Non-pigmented ciliary epithelial cell (primary cell): ENCODE measurements around the gene ZSCAN20.

Experiments used
- DNase-seq: peaks from one replicate; pipeline ENCODE4 v3.0.0-alpha.2; 2010; ENCODE audit warnings: low read depth

The ZSCAN20 gene

GRCh38 chr1:33443705-33444180 lies 28.7 kb upstream of the ZSCAN20 start:
- DNase-seq, result no peak

DNA sequence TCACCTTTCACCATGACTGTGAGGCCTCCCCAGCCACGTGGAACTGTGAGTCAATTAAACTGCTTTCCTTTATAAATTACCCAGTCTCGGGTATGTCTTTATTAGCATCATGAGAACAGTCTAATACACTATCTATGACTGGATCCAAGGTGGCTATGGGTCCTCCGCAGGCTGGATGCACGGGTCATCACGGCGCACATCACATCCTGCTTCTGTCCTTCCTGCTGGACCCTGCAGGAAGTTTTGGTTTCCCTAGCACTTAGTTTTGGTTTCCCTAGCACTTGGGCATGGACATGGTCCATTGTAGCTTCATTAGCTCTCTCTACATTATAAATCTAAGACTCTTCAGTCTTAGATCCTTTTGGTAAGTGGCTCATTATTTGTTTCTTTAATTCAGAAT lies 27.3 kb upstream of the ZSCAN20 start:
- no peak for DNase-seq

- no peak for DNase-seq
These were observed 25.9 kb upstream of the ZSCAN20 start for GRCh38 chr1:33446590-33446989.

- DNase-seq, result no peak
These were observed 17.7 kb upstream of the ZSCAN20 start for GRCh38 chr1:33454646-33455282.

- DNase-seq, result peak; percentile 70
These were observed 16.6 kb upstream of the ZSCAN20 start for GRCh38 chr1:33455539-33456501.

DNA sequence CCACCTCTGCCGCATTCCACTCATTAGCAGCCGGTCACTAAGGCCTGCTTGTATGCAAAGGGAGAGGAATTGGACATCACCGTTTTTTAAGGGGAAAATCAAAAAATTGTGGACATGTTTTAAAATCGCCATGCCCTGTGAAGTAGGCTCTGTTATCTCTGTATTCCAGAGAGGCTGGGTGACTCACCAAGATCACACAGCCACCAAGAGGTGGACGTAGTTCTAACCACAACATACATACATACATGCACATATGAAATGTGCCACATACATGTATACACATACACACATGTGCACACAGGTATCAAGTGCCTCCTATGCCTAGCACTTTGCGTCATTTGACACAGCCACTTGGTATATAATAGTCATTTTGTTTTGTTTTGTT lies 16.0 kb upstream of the ZSCAN20 start:
- no peak for DNase-seq

DNA sequence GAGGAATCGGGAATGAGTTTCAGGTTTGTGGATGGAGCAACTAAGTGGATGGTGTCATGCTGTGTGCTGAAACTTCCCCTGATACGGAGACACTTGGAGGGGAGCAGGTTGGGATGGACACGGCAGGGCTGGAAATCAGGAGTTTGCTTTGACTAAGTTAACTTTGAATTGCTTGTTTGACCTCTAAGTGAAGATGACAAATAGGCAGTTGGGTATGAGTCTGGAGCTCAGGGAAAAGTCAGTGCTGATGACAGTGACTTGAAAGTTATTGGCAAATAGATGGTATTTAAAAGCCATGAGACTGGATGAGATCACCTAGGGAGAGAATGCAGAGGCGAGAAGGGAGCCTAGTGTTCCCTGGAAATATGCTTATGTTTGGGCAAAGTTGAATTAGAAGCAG lies 12.8 kb upstream of the ZSCAN20 start:
- DNase-seq, result no peak

DNA sequence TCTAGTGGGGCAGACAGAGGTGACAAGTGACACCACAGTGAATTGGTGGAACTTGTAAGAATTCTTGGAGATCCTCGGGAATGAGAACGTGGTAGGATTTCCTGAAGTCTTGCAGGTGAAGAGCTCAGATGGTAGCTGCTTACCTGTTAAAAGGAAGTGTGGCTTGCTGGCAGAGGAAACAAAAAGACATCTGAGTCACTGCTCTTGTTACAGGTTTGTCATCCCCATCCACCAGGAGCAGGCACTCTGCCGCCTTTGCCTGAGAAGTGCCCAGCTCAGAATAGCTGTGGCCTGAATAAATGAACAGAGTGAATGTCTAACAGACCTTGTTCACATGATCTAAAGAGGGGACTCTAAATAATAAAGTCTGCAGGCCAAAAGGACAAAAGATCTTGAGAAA lies 12.3 kb upstream of the ZSCAN20 start:
- no peak for DNase-seq

DNA sequence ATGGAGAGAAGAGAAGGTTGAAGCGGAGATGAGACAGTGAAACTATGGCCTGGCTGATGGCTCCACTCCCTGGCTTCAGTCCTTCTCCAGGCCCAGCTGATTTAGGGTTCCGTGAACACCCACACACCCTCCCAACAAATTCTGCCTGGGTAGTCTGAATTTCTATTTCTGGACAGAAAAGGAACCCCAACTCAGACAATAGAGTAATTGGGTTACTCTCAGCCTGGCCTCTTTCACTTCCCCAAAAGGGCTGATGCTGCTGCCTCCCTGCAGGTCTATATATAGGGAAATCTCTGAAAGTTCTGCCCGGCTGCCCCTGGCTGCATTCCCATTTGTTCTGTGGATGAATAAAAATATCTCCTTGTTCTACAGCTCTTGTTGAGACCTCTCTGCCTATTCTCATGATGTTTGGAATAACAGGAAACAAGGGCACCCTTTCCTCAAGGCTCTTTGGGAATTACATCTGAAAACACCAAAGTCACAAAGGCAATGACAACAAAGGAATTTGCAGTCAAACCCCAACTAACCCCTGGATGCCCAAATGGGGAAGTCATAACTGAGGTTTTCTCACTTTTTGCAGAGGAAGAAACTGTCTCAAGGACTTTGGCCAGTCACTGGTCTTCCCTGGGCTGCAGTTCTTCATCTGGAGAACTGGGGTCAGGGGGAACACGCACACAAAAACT lies 11.4 kb upstream of the ZSCAN20 start:
- no peak for DNase-seq

GRCh38 chr1:33462405-33463164 lies 9.9 kb upstream of the ZSCAN20 start:
- DNase-seq, result no peak

GRCh38 chr1:33464552-33464951 lies 7.9 kb upstream of the ZSCAN20 start:
- DNase-seq, result no peak

- DNase-seq, result no peak
These were observed 7.1 kb upstream of the ZSCAN20 start for GRCh38 chr1:33465316-33465715.

GRCh38 chr1:33466159-33466558 lies 6.3 kb upstream of the ZSCAN20 start:
- DNase-seq, result no peak

DNA sequence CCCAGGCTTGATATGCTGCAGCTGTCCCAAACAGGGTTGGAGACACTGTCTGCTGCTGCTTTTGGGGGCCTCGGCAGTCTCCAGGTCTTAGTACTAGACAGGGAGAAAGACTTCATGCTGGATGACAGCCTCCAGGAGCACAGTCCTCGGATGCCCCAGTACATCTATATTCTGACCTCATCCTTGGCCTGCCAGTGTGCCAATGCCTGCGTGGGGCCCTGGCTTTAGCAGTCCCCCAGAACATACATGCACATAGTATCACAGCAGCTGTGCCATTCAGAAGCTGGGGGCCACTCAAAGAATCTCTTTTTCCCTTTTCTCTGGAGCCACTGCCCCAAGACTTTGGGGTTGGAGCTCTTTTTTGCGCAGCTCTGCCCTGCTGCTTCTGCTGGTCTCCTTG lies 4.4 kb upstream of the ZSCAN20 start:
- DNase-seq, result no peak

- DNase-seq, result no peak
These were observed 3.9 kb upstream of the ZSCAN20 start for GRCh38 chr1:33468531-33468930.

DNA sequence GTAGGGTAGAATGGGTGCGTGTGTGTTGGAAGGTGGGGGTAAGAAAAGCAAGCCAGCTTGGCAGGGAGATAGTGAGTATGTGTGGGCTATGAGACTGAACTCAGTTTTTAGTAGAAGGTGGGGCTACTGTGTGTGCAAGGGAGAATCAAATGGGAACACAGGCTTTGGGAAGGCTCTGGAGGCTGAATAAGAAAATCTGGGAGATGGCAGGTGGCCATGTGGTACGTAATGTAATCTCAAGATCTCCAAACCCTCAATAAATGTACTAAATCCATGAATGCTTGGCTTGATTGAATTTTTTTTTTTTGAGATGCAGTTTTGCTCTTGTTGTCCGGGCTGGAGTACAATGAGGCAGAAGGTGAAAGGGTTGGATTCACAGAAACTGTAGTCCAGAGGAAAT lies 3.5 kb upstream of the ZSCAN20 start:
- no peak for DNase-seq

DNA sequence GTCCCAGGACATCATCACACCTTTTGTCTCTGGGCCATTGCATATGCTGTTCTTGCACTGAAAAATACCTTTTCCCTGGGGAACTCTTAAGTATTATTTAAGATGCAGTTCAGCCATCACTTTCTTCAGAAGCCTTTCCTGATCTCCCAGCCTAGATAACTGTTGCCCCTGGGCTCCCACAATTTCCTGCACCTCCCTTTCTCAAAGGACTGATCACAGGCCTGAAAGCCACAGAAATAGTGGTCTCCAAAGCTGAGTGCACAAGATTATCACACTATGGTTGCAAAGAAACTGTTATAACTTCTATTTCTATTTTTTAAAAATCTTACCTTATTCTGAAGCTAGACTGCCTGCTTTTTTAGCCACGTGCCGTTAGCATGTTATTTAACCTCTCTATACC lies 2.8 kb upstream of the ZSCAN20 start:
- DNase-seq, result no peak

- peak; percentile 49 for DNase-seq
These were observed 1.9 kb upstream of the ZSCAN20 start for GRCh38 chr1:33470495-33471012.

DNA sequence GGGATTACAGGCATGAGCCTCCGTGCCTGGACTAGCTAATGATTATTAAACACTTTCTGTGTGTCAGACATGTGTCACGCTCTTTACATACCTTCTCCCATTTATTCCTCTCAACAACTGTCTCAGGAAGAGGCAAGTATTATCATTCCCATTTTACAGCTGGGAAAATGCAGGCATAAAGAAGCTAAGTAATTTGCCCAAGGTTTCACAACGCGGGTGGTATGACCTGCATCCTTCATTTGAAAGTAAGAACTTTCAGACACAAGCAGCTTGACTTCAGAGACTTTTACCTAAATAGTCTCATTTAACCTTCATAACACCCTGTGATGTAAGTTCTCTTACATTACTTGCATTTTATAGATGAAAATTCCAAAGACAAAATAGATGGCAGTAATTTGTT lies 1.0 kb upstream of the ZSCAN20 start:
- DNase-seq, result no peak

GRCh38 chr1:33473900-33474299 lies 1.5 kb downstream of the ZSCAN20 start:
- no peak for DNase-seq

DNA sequence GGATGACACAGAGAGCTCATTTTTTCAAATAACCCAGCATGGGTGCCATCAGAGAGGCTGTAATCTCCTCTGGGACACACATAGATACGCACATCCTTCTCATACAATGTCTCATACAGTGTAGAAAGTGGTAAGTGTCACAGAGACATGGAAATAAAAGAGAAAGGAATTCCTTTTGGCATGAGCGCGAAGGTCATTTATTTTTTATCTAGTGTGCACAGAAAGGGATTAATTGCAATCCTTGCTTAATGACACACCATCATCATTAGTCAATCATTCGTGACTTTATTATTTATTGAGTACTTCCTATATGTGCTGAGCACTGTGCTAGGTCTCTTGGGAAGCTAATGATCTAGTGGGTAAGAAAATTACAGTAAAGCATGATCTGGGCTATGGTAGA lies 5.0 kb downstream of the ZSCAN20 start:
- DNase-seq, result no peak

GRCh38 chr1:33482412-33482811 lies 10.0 kb downstream of the ZSCAN20 start:
- DNase-seq, result no peak
